PC-3 (cell line): ENCODE data around the gene TNRC6C. TPM values are rescaled to one million over a fixed set of nuclear protein-coding genes. Genes with fewer than 3 reads are reported as not detected.
"Not testable (repeated sequence)": the region's sequence is repeated elsewhere in the genome, so short reads cannot be mapped to it uniquely, and the experiment has no call there.

Experiments
- ATAC-seq: fragments of 200-7000 bp; cut with Tn5 transposase; 2 replicates; pipeline ENCODE4 v1.9.1; 2020; ENCODE audit warnings: mild to moderate bottlenecking, moderate library complexity
- BruUV-seq: library from RNA; stranded (reverse); fragments of 400-500 nt; replicated peaks from 2 replicates; lab custom pipeline; 2021; lab: Mats Ljungman, UMichigan
- CTCF ChIA-PET: fragments of 300-600 bp; sonication (Branson Sonifier 250); formaldehyde crosslinking; loops from one replicate; lab custom pipeline; 2022; ENCODE audit warnings: antibody characterized with exemption; lab: Charles Lee
- POLR2A ChIA-PET: fragments of 300-600 bp; sonication (Branson Sonifier 250); formaldehyde crosslinking; loops from one replicate; lab custom pipeline; 2022; ENCODE audit warnings: antibody characterized with exemption; ENCODE audit not compliant: unreplicated experiment; lab: Charles Lee
- DNase-seq: peaks from one replicate; pipeline ENCODE4 v3.0.0-alpha.2; 2015
- H2AFZ ChIP-seq: fragments of 300-600 bp; sonication (generic); 2 replicates; pipeline ENCODE4 v1.6.0; 2016; ENCODE audit warnings: antibody characterized with exemption, low read length
- H3F3A ChIP-seq: fragments of 300-600 bp; sonication (generic); one replicate; pipeline ENCODE4 v1.6.0; 2017; ENCODE audit warnings: antibody characterized with exemption, low read length, control low read depth, mild to moderate bottlenecking; ENCODE audit not compliant: unreplicated experiment
- H3K27ac ChIP-seq: fragments of 300-600 bp; sonication (generic); 2 replicates; pipeline ENCODE4 v1.5.1; 2016; ENCODE audit warnings: mild to moderate bottlenecking, low read length
- H3K27me3 ChIP-seq: fragments of 300-600 bp; sonication (generic); 2 replicates; pipeline ENCODE4 v1.6.1; 2016; ENCODE audit warnings: low read length, mixed read lengths
- H3K36me3 ChIP-seq: fragments of 300-600 bp; sonication (generic); 2 replicates; pipeline ENCODE4 v1.6.1; 2016; ENCODE audit warnings: low read depth, mixed run types, low read length, mixed read lengths
- H3K4me1 ChIP-seq: fragments of 300-600 bp; sonication (generic); 2 replicates; pipeline ENCODE4 v1.5.1; 2016; ENCODE audit warnings: low read length; ENCODE audit not compliant: insufficient read depth
- H3K4me2 ChIP-seq: fragments of 300-600 bp; sonication (generic); 2 replicates; pipeline ENCODE4 v1.6.0; 2016; ENCODE audit warnings: low read length
- H3K4me3 ChIP-seq: fragments of 300-600 bp; sonication (generic); 2 replicates; pipeline ENCODE4 v1.5.1; 2016; ENCODE audit warnings: mild to moderate bottlenecking, low read length, mixed read lengths
- H3K79me2 ChIP-seq: fragments of 300-600 bp; sonication (generic); 2 replicates; pipeline ENCODE4 v1.6.1; 2017; ENCODE audit warnings: low read length, mixed read lengths
- H3K9ac ChIP-seq: fragments of 300-600 bp; sonication (generic); 2 replicates; pipeline ENCODE4 v1.6.0; 2016; ENCODE audit warnings: mild to moderate bottlenecking, low read length
- H3K9me2 ChIP-seq: fragments of 300-600 bp; sonication (generic); replicated peaks from 2 replicates; pipeline ENCODE4 v1.6.1; 2016; ENCODE audit warnings: mixed run types, low read length, mixed read lengths
- H3K9me3 ChIP-seq: fragments of 300-600 bp; sonication (generic); 2 replicates; pipeline ENCODE4 v1.6.1; 2016; ENCODE audit warnings: low read length, mixed read lengths
- H4K20me1 ChIP-seq: fragments of 300-600 bp; sonication (generic); 2 replicates; pipeline ENCODE4 v1.6.1; 2016; ENCODE audit warnings: low read length, mixed read lengths
- CTCF ChIP-seq: fragments of 300-600 bp; sonication (generic); conservative IDR thresholded peaks from 2 replicates; pipeline ENCODE4 v1.5.1; 2017; ENCODE audit warnings: antibody characterized with exemption, low read depth, mild to moderate bottlenecking, low read length
- EZH2 ChIP-seq: fragments of 300-600 bp; sonication (generic); IDR thresholded peaks from one replicate; pipeline ENCODE4 v1.6.1; 2017; ENCODE audit warnings: antibody characterized with exemption, mild to moderate bottlenecking, low read length; ENCODE audit not compliant: unreplicated experiment
- EZH2phosphoT487 ChIP-seq: fragments of 300-600 bp; sonication (generic); IDR thresholded peaks from 2 replicates; pipeline ENCODE4 v1.6.1; 2018; ENCODE audit warnings: mild to moderate bottlenecking, antibody characterized with exemption, low read length, borderline replicate concordance
- intact Hi-C: fragments of 100-400 bp; cut with micrococcal nuclease; formaldehyde crosslinking; loops from 2 replicates; pipeline ENCODE4 v1.9.0; 2023
- total RNA-seq: library from RNA; depleted of rRNA; stranded (reverse); fragments of >200 nt; gene quantifications from 2 replicates; pipeline ENCODE4 v1.2.3, GENCODE V29; 2014

The TNRC6C gene
- total RNA-seq, 1 experiment from 2014 or later = 5.3 TPM

- intact Hi-C loops = no loop called here
- no peak overlapping the region for H3K27ac ChIP-seq
- H3K36me3 ChIP-seq = no peaks in the 10 kb centered on the region
- no peaks in the 10 kb centered on the region for H3K27me3 ChIP-seq
- ATAC-seq (no peak), DNase-seq (no peak)
- H3K4me1 ChIP-seq = peaks cover 11% of the 10 kb centered on the region
- ChIA-PET POLR2A (no interaction called here), CTCF (no interaction called here)
- no peaks in the 10 kb centered on the region for H4K20me1 ChIP-seq
- no peaks in the 10 kb centered on the region for H3K79me2 ChIP-seq
- H2AFZ ChIP-seq = no peak overlapping the region
- H3K9ac ChIP-seq = no peak overlapping the region
- TF ChIP-seq CTCF = no peak
- TF ChIP-seq EZH2phosphoT487 = no peak
- TF ChIP-seq EZH2 = no peak
- no peaks in the 10 kb centered on the region for H3F3A ChIP-seq
- H3K4me3 ChIP-seq = no peak overlapping the region
- no peak overlapping the region for H3K4me2 ChIP-seq
- no TSS peak for BruUV-seq
- H3K9me3 ChIP-seq = no peaks in the 10 kb centered on the region
- no peaks in the 10 kb centered on the region for H3K9me2 ChIP-seq
Observed at GRCh38 chr17:78062596-78062995, 104.1 kb downstream of the TNRC6C start.

DNA sequence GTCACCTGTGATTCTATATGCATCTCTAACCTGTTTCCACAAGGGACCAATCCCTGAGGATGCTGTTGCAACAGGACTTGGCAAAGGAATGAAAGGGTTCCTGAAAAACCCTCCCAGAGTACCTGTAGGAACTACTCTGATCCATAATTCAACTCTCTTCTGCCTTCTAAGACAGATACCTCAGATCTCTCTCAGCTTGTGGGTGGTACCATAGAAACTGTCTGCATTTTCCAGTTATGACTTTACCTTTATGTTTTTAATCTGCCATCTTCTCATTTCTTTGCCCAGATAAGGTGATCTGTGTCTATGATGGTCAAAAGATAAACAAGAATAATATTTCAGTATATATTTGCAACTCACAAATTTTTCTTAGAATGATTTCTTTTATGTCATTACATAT is 105.0 kb downstream of the TNRC6C start:
- Histone ChIP-seq H3K4me3 (no peak overlapping the region), H3K79me2 (no peaks in the 10 kb centered on the region), H3K36me3 (no peaks in the 10 kb centered on the region), H3K27ac (no peak overlapping the region), H3K4me2 (no peak overlapping the region), H3K9me2 (no peaks in the 10 kb centered on the region), H3K4me1 (peaks cover 10% of the 10 kb centered on the region), H3K9ac (no peak overlapping the region), H2AFZ (no peak overlapping the region), H3K9me3 (no peaks in the 10 kb centered on the region), H4K20me1 (no peaks in the 10 kb centered on the region), H3K27me3 (no peaks in the 10 kb centered on the region), H3F3A (no peaks in the 10 kb centered on the region)
- CTCF ChIA-PET = no interaction called here
- intact Hi-C loops = no loop called here
- no TSS peak for BruUV-seq
- ATAC-seq (no peak), DNase-seq (no peak)
- TF ChIP-seq EZH2 = no peak
- TF ChIP-seq EZH2phosphoT487 = no peak
- TF ChIP-seq CTCF = no peak
- POLR2A ChIA-PET = no interaction called here

- Histone ChIP-seq H3K79me2 (no peaks in the 10 kb centered on the region), H3K4me2 (no peak overlapping the region), H3K27me3 (no peaks in the 10 kb centered on the region), H3K4me1 (no peaks in the 10 kb centered on the region), H3F3A (no peaks in the 10 kb centered on the region), H3K36me3 (no peaks in the 10 kb centered on the region), H2AFZ (no peak overlapping the region), H3K27ac (no peak overlapping the region), H4K20me1 (no peaks in the 10 kb centered on the region), H3K4me3 (no peak overlapping the region), H3K9ac (no peak overlapping the region), H3K9me3 (no peaks in the 10 kb centered on the region), H3K9me2 (no peaks in the 10 kb centered on the region)
- no TSS peak for BruUV-seq
- no peak for ATAC-seq
- TF ChIP-seq EZH2phosphoT487 (no peak), CTCF (no peak), EZH2 (no peak)
- CTCF ChIA-PET = interaction anchor here (0.7 kb wide), 1 partner anchor 107 kb away, joined by 8 read pairs; no protein-coding TSS in a partner anchor
- intact Hi-C loops = no loop called here
- POLR2A ChIA-PET = no interaction called here
- no peak for DNase-seq
Observed at GRCh38 chr17:78064708-78065107, 106.2 kb downstream of the TNRC6C start.

GRCh38 chr17:78066976-78067375 is 108.5 kb downstream of the TNRC6C start:
- H3K4me2 ChIP-seq, H3K27me3 ChIP-seq, CTCF ChIA-PET, H3K9me3 ChIP-seq, H3K27ac ChIP-seq, DNase-seq, H3K9me2 ChIP-seq, H3K9ac ChIP-seq, intact Hi-C loops, H2AFZ ChIP-seq, ATAC-seq, H3K79me2 ChIP-seq, H4K20me1 ChIP-seq, BruUV-seq, H3K36me3 ChIP-seq, H3K4me1 ChIP-seq, H3F3A ChIP-seq, POLR2A ChIA-PET, H3K4me3 ChIP-seq: not testable (repeated sequence)
